ENCODE data around the gene MOB3A. TPM values are rescaled to one million over a fixed set of nuclear protein-coding genes. Genes with fewer than 3 reads are reported as not detected.
A peak's percentile ranks its signal among the peaks of the same experiment; 100 is the strongest.

The MOB3A gene
- total and polyA plus RNA-seq, 2 experiments from 2014 or later: 2.9 to 5.9 TPM

- no peak for TF ChIP-seq ZNF331 (CRISPR knock-in tag; IDR thresholded peaks at IDR 0.05; ENCODE audit: low read depth)
Observed at GRCh38 chr19:2059422-2060201, 36.5 kb downstream of the MOB3A start (continued).

- H3F3A ChIP-seq (replicated peaks; ENCODE audit: low read depth): peaks cover 13% of the 10 kb centered on the region; the same call in 1 of the 2 replicates
- H4K20me1 ChIP-seq (replicated peaks; ENCODE audit: insufficient read depth): no peaks in the 10 kb centered on the region
- no peak overlapping the region for H2AFZ ChIP-seq
- Mint-ChIP-seq H3K27ac (peak overlapping the region; percentile 69), H3K4me3 (peak overlapping the region; percentile 39; the same call in 1 of the 3 replicates), H3K27me3 (ENCODE audit: insufficient read depth, low read depth, poor library complexity) (peaks cover 8% of the 10 kb centered on the region), H3K36me3 (ENCODE audit: low read depth) (no peaks in the 10 kb centered on the region; the same call in 2 of the 3 replicates), H3K9me3 (no peaks in the 10 kb centered on the region), H3K4me1 (peaks cover 29% of the 10 kb centered on the region)
- H3K27ac ChIP-seq (ENCODE audit: low read depth): no peak overlapping the region
- H3K36me3 ChIP-seq (ENCODE audit: insufficient read depth): no peaks in the 10 kb centered on the region
- H3K4me1 ChIP-seq (ENCODE audit: insufficient read depth): peaks cover 21% of the 10 kb centered on the region
- no peak for ATAC-seq
- no peak overlapping the region for H3K4me2 ChIP-seq
- no peak for DNase-seq (ENCODE audit: low spot score)
- no peaks in the 10 kb centered on the region for H3K27me3 ChIP-seq (ENCODE audit: insufficient read depth)
- no peaks in the 10 kb centered on the region for H3K9me2 ChIP-seq (ENCODE audit: insufficient read depth)
- no peaks in the 10 kb centered on the region for H3K79me2 ChIP-seq (replicated peaks; ENCODE audit: insufficient read depth)
- H3K4me3 ChIP-seq: no peak overlapping the region
- no peak for TF ChIP-seq NANOG (IDR thresholded peaks at IDR 0.05; ENCODE audit: borderline replicate concordance)
- TF ChIP-seq ZNF114 (CRISPR knock-in tag; IDR thresholded peaks at IDR 0.05): no peak
- TF ChIP-seq, protein P1, sequence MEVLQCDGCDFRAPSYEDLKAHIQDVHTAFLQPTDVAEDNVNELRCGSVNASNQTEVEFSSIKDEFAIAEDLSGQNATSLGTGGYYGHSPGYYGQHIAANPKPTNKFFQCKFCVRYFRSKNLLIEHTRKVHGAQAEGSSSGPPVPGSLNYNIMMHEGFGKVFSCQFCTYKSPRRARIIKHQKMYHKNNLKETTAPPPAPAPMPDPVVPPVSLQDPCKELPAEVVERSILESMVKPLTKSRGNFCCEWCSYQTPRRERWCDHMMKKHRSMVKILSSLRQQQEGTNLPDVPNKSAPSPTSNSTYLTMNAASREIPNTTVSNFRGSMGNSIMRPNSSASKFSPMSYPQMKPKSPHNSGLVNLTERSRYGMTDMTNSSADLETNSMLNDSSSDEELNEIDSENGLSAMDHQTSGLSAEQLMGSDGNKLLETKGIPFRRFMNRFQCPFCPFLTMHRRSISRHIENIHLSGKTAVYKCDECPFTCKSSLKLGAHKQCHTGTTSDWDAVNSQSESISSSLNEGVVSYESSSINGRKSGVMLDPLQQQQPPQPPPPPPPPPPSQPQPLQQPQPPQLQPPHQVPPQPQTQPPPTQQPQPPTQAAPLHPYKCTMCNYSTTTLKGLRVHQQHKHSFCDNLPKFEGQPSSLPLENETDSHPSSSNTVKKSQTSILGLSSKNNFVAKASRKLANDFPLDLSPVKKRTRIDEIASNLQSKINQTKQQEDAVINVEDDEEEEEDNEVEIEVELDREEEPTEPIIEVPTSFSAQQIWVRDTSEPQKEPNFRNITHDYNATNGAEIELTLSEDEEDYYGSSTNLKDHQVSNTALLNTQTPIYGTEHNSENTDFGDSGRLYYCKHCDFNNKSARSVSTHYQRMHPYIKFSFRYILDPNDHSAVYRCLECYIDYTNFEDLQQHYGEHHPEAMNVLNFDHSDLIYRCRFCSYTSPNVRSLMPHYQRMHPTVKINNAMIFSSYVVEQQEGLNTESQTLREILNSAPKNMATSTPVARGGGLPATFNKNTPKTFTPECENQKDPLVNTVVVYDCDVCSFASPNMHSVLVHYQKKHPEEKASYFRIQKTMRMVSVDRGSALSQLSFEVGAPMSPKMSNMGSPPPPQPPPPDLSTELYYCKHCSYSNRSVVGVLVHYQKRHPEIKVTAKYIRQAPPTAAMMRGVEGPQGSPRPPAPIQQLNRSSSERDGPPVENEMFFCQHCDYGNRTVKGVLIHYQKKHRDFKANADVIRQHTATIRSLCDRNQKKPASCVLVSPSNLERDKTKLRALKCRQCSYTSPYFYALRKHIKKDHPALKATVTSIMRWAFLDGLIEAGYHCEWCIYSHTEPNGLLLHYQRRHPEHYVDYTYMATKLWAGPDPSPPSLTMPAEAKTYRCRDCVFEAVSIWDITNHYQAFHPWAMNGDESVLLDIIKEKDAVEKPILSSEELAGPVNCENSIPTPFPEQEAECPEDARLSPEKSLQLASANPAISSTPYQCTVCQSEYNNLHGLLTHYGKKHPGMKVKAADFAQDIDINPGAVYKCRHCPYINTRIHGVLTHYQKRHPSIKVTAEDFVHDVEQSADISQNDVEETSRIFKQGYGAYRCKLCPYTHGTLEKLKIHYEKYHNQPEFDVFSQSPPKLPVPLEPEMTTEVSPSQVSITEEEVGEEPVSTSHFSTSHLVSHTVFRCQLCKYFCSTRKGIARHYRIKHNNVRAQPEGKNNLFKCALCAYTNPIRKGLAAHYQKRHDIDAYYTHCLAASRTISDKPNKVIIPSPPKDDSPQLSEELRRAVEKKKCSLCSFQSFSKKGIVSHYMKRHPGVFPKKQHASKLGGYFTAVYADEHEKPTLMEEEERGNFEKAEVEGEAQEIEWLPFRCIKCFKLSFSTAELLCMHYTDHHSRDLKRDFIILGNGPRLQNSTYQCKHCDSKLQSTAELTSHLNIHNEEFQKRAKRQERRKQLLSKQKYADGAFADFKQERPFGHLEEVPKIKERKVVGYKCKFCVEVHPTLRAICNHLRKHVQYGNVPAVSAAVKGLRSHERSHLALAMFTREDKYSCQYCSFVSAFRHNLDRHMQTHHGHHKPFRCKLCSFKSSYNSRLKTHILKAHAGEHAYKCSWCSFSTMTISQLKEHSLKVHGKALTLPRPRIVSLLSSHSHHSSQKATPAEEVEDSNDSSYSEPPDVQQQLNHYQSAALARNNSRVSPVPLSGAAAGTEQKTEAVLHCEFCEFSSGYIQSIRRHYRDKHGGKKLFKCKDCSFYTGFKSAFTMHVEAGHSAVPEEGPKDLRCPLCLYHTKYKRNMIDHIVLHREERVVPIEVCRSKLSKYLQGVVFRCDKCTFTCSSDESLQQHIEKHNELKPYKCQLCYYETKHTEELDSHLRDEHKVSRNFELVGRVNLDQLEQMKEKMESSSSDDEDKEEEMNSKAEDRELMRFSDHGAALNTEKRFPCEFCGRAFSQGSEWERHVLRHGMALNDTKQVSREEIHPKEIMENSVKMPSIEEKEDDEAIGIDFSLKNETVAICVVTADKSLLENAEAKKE (CRISPR knock-in tag; IDR thresholded peaks at IDR 0.05): no peak
- TF ChIP-seq EZH2phosphoT487 (IDR thresholded peaks at IDR 0.05; ENCODE audit: unreplicated experiment): no peak
- TF ChIP-seq CTCF (conservative IDR thresholded peaks at IDR 0.05; ENCODE audit: low read depth in 2 of 2): no peak
- TF ChIP-seq REST (IDR thresholded peaks at IDR 0.05; ENCODE audit: unreplicated experiment): no peak
- TF ChIP-seq JUNB (IDR thresholded peaks at IDR 0.05; ENCODE audit: unreplicated experiment): no peak
- TF ChIP-seq CREB1 (CRISPR knock-in tag; IDR thresholded peaks at IDR 0.05; ENCODE audit: low read depth): no peak
- TF ChIP-seq POLR2AphosphoS5 (IDR thresholded peaks at IDR 0.05; ENCODE audit: low read depth): no peak
- TF ChIP-seq EZH2 (IDR thresholded peaks at IDR 0.05; ENCODE audit: low read depth, unreplicated experiment): no peak
- TF ChIP-seq STAT1 (IDR thresholded peaks at IDR 0.05; ENCODE audit: unreplicated experiment): no peak
Observed at GRCh38 chr19:2058570-2059421, 37.3 kb downstream of the MOB3A start.
